Stimulated activated naive CD4-positive, alpha-beta T cell treated with Interleukin-2 at 50 U/mL for 16 hours (primary cell): ENCODE results near the gene CDH26.

ENCODE experiments used
- DNase-seq: peaks from one replicate; lab custom pipeline; 2025; lab: John Stamatoyannopoulos, UW

CDH26 gene

GRCh38 chr20:59958123-59958522 lies at the start of gene CDH26:
CDH26 (plus strand) TSS chr20:59958423; CDS start chr20:59958727, 304 bp downstream.
- DNase-seq = no peak

DNA sequence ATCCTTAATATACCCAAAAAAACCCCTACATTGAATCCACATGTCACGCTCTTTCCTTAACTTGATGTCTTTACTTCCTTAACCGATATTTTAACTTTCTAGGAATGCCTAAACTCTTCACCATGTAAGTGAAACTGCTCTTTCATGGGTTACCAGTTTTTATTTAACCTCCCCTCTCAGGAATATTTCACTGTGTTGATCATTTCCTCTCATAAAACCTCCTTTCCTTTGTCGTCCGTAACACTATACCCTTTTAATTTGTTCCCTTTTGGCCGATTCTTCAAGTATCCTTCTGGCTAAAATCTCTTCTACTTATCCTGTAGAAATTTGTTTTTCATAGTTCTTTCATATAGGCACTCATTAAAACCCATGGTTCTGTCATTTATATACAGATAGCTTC lies 49.4 kb upstream of the CDH26 start:
- no peak for DNase-seq

DNA sequence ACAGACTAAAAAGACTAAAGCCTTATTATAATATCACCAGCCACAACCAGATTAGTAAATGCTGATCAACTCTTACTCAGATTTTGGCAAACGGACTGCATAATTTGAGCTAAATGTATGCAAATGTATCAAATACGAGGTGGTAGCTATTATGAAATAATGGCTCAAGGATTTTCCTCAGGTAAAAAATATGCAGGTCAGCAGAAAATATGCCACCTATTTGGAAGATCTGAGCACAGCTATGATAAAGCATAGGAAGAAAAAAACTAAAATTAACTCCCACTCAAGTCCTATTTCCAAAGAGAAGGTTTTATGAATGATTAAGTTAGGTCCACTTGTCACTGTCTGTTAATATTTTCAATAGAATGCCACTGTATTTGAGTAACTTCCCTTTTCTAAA lies 47.2 kb upstream of the CDH26 start:
- no peak for DNase-seq

- DNase-seq = no peak
Observed at GRCh38 chr20:59912609-59913008, 45.6 kb upstream of the CDH26 start.

- DNase-seq = no peak
Observed at GRCh38 chr20:59920944-59921343, 37.3 kb upstream of the CDH26 start.

DNA sequence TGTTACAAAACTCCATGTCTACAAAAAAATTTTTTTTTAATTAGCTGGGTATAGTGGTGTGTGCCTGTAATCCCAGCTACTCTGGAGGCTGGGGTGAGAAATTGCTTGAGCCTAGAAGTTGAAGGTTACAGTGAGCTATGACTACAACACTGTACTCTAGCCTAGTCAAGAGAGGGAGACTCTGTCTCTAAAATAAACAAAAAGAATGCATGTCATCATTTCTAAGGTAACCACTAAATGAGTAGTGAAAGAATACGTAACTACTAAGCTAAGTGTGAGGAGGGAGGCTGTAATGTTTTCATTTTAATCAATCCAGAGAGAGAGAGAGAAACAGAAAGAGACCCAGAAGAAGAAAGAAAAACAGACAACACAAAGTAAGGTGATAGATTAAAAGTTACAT lies 34.7 kb upstream of the CDH26 start:
- no peak for DNase-seq

- DNase-seq = no peak
Observed at GRCh38 chr20:59925359-59925758, 32.9 kb upstream of the CDH26 start.

GRCh38 chr20:59925899-59926298 lies 32.3 kb upstream of the CDH26 start:
- no peak for DNase-seq

- no peak for DNase-seq
Observed at GRCh38 chr20:59931511-59932312, 26.5 kb upstream of the CDH26 start.

GRCh38 chr20:59932616-59933295 lies 25.5 kb upstream of the CDH26 start:
- no peak for DNase-seq

- DNase-seq = peak; percentile 67
Observed at GRCh38 chr20:59933296-59933848, 24.9 kb upstream of the CDH26 start, which contains the start of gene SYCP2. SYCP2 (minus strand) TSS chr20:59933637; CDS start chr20:59922413, 11,224 bp downstream.

DNA sequence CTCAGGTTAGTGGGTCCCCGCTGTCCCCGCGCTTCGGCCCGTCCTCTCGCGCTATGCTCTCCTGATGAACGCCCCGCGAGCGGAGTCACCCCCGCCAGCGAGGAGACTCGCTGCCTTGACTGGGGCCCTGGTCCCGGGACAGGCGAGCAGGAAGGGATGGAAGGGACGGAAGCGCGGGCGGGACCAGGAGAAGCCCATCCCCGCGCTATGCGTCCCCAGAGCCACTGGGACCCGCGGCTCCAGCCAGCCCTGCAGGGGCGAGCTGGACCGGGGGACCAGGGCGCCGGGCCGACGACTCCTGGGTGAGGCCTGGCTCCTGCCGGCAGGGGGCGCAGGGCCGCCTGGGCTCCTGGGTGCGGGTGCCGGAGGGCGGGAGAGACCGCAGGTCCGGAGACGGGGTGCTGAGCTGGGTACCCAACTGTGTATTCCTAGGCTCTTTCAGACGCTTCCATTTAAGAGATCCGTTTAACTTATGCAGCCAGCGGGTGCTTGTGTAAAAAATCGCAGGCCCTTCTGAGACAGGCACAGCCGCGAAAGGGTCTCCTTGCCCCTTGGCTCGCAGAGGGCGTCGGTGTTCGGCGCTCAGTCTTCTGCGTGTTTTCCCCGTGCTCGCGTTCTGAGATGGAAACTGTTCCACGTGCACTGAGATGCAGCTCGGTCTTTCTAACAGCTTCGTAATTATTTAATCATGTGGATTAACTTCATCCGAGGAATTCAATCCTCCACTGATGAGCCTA lies 24.2 kb upstream of the CDH26 start:
- DNase-seq = peak; percentile 73

DNA sequence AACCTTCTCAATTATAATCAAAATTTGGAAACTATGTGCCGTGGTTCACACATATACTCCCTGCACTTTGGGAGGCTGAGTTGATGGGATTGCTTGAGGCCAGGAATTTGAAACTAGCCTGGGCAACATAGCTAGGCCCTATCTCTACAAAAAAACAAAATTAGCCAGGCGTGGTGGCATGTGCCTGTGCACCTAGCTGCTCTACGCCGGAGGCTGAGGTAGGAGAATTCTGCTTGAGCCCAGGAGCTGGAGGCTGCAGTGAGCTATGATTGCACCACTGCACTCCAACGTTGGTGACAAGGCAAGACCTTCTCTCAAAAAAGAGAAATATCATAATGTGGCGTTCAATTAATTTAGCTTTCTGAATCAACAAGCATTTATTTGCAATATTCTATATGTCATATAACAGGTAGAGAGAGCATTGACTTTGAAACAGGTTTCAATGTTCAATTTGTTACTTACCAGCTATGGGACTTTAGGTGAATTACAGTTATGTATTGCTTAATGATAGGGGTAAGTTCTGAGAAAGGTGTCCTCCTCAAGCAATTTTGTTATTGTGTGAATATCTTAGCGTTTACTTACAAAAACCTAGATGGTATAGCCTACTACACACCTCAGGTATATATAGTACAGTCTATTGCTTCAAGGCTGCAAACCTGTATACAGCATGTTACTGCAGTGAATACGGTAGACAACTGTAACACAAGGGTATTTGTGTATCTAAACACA lies 22.6 kb upstream of the CDH26 start:
- DNase-seq = no peak

DNA sequence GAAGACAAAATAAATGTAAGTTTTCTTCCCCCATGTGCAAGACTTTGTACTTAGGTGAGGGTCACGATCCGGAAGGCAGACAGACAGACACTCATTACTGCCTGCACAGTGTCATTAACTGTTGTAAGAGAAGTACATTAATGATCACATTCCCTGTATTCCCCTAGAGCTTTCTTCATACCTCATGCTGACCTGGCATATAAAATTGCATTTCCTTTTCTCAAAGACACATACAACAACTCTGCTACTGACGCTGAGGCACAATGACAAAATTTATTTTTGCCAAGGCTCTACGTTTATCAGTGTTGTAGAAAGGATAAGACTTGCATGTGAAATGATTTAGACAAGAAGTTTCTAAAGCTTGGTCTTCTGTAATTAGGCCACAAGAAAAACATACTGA lies 21.8 kb upstream of the CDH26 start:
- no peak for DNase-seq

- no peak for DNase-seq
Observed at GRCh38 chr20:59937150-59937549, 21.1 kb upstream of the CDH26 start.

DNA sequence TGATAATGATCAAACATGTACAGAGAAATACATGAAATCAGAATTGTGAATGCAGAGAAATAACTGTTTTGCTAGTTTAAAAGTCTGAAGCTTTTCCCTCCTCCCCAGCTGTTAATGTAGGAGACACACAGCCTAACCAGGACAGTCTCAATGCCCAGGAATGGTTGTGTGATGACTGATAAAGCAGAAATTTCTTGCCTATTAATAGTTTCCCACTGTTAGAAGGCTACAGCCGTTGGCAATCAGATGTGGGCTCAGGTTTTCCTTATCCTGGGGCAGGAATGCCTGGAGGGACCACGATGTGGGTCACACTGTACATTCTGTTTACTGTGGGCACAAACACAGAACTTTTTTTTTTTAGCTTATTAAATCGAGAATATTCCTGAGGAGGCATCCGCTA lies 20.0 kb upstream of the CDH26 start:
- no peak for DNase-seq

DNA sequence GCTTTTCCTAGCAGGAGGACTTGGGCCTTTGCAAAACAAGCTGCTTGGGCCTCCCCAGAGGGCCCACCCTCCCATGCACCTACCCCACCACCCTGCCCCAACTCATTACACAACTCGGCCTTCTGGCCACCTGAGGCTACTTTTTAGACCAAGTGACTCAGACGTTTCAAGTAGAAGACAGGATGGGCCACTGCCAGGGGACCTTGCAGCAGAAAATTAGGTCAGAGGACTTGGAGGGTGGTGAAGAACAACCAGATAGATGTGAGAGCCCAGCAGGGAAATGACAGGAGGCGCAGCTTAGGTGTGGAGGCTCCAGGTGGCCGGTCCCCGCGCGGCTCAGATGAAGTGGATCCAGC lies 19.5 kb upstream of the CDH26 start:
- no peak for DNase-seq

DNA sequence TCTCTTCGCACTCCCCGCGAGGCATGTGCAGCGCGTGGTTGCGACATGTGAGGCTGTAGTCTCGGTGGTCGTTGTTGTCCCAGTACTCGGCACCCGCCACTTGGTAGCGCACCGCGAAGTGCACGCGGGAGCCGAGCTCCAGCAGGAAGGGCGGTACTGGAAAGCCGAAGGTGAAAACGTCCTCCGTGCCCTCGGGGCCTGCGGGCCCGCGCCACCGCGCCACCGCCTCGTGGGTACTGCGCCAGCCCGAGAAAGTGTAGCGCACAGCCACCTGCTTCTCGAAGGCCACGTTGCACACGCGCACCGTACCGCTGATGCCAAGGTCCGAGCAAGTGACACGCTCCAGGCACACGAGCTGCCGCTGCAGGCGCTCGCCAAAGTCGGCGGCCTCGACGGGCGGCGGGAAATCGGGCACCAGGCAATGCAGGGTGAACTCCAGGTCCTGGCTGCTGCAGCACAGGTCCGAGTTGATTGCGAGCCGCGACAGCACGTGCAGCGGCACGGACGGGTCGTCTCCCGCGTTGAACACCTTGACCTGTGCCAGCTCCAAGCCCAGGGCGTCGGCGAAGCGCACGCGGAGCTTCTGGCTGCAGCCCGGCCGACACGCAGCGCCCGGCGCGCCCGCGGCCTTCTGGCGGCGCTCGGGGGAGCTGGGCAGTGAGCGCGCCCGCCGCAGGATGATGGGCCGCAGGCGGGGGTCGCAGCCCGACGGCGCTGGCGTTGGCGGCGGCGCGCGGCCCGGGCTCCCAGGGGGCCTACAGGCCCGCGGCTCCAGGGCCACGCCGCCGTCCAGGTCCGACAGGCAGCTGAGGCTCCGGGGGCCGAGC lies 19.0 kb upstream of the CDH26 start:
- no peak for DNase-seq

DNA sequence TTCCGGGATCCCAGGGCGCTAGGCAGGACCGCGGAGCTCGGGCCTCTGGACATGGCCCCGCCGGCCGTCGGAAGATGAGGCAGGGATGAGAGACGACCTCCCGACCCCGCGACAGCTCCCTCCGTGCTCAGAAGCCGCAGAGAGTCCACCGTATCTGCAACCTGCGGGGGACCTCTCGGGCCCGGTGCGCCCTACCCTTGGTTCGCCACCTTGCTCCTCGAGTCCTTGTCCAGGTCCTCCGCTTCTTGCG lies 18.4 kb upstream of the CDH26 start:
- no peak for DNase-seq

DNA sequence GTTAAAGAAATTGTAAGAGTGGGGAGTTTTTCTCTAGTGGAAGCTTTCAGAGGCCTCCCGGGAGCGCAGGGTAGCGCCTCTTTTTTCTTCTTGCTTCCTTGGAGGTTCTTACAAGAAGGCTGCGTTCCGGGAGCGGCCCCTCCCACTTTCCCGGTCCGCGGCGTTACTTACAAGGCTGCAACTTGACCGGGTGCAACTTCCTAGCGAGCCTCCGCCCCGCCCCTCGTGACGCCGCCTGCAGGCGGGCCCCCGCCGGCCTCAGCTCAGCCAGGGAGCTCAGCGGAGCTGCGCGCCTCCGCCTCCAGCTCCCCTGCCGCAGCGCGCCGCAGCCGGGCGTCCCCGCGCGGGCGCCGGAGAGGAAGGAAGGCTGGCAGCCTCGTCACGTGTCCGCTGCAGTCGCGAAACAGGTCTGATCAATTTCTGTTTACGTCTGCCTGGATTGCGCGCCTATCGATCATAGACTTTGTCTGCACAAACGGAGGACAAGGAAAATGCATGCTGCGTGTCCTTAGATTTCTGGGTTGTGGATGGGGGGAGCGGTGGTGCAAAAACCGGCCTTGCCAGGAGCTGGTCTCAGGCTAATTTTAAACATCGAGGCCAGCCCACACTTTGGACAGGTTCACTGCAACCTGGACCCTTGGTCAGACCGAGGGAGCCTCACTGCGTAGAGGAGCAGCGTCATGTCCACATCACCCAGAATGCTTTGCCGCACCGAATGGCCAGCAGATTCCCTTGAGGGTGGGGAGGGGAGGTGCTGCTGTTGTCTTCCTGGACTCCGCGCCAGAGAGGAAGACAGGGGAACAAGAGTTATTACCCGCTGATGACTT lies 17.9 kb upstream of the CDH26 start, which contains the start of the genes FAM217B and PPP1R3D:
FAM217B (plus strand) TSS at position 261 of the 827 bp plus-strand sequence. CDS start 3,555 bp downstream, outside the sequence.
PPP1R3D (minus strand) TSS at position 177 of the 827 bp plus-strand sequence. CDS start 374 bp downstream, outside the sequence.
- DNase-seq = peak; percentile 83
